ENCODE measurements around the gene DEK. TPM values are rescaled to one million over a fixed set of nuclear protein-coding genes. Genes with fewer than 3 reads are reported as not detected.
A peak's percentile ranks its signal among the peaks of the same experiment; 100 is the strongest.

Gene DEK
- total RNA-seq, 1 experiment from 2014 or later = 204 TPM

- TF ChIP-seq E2F4 (CRISPR knock-in tag; IDR thresholded peaks at IDR 0.05; ENCODE audit: borderline replicate concordance, low read depth) (no peak), ZNF121 (CRISPR knock-in tag; IDR thresholded peaks at IDR 0.05) (peak; percentile 48; the same call in 1 of the 2 replicates), CREM (CRISPR knock-in tag; IDR thresholded peaks at IDR 0.05) (no peak), TP53 (CRISPR knock-in tag; IDR thresholded peaks at IDR 0.05) (no peak), NFYB (CRISPR knock-in tag; conservative IDR thresholded peaks at IDR 0.05; ENCODE audit: low read depth) (no peak), IRF1 (CRISPR knock-in tag; IDR thresholded peaks at IDR 0.05) (no peak), SMAD4 (CRISPR knock-in tag; IDR thresholded peaks at IDR 0.05) (no peak)
Observed at GRCh38 chr6:18186033-18186432, 78.3 kb downstream of the DEK start (continued).

- DNase-seq (ENCODE audit: low spot score) = no peak
- no peaks in the 10 kb centered on the region; the same call in 1 of the 2 replicates for H3K27me3 Mint-ChIP-seq (ENCODE audit: low read depth)
- no peaks in the 10 kb centered on the region for H3K9me3 Mint-ChIP-seq
- 0 out of 2 replicates have a peak overlapping the region, but pooled peaks have one; percentile 6 for H3K4me3 Mint-ChIP-seq
- ATAC-seq = peak; percentile 57
- H3K27ac Mint-ChIP-seq = peak overlapping the region; percentile 97
- TF ChIP-seq USF2 (CRISPR knock-in tag; IDR thresholded peaks at IDR 0.05) = no peak
- TF ChIP-seq ZNF512 (CRISPR knock-in tag; IDR thresholded peaks at IDR 0.05; ENCODE audit: borderline replicate concordance) = no peak
- no peak for TF ChIP-seq E2F4 (CRISPR knock-in tag; IDR thresholded peaks at IDR 0.05; ENCODE audit: borderline replicate concordance, low read depth)
- TF ChIP-seq SMAD3 (CRISPR knock-in tag; IDR thresholded peaks at IDR 0.05; ENCODE audit: borderline replicate concordance) = no peak
- no peak for TF ChIP-seq RELA (CRISPR knock-in tag; IDR thresholded peaks at IDR 0.05; ENCODE audit: borderline replicate concordance)
- TF ChIP-seq ZMAT4 (CRISPR knock-in tag; IDR thresholded peaks at IDR 0.05) = no peak
- peaks cover 52% of the 10 kb centered on the region for H3K4me1 Mint-ChIP-seq
- H3K36me3 Mint-ChIP-seq = peaks cover 8% of the 10 kb centered on the region
- ChIA-PET POLR2A (no interaction called here), CTCF (interaction anchor here (0.8 to 1.1 kb wide), 3 partner anchors 11 to 64 kb away, joined by 3 to 7 read pairs (median 3); no protein-coding TSS in a partner anchor)
Observed at GRCh38 chr6:18185624-18186023, 78.7 kb downstream of the DEK start.

GRCh38 chr6:18183766-18184165 is 80.6 kb downstream of the DEK start:
- ChIA-PET CTCF (interaction anchor here (0.6 kb wide), 2 partner anchors 13 to 26 kb away, joined by 3 read pairs; no protein-coding TSS in a partner anchor), POLR2A (no interaction called here)
- peak overlapping the region; percentile 10 for H3K27ac Mint-ChIP-seq
- H3K36me3 Mint-ChIP-seq = peaks cover 14% of the 10 kb centered on the region
- ATAC-seq (no peak), DNase-seq (ENCODE audit: low spot score) (no peak)
- H3K9me3 Mint-ChIP-seq = no peaks in the 10 kb centered on the region
- no peaks in the 10 kb centered on the region; the same call in 1 of the 2 replicates for H3K27me3 Mint-ChIP-seq (ENCODE audit: low read depth)
- no peak overlapping the region for H3K4me3 Mint-ChIP-seq
- H3K4me1 Mint-ChIP-seq = peaks cover 56% of the 10 kb centered on the region
- TF ChIP-seq ZNF263 (CRISPR knock-in tag; IDR thresholded peaks at IDR 0.05; ENCODE audit: low read depth) (no peak), PRDM15 (CRISPR knock-in tag; IDR thresholded peaks at IDR 0.05) (no peak), ZNF671 (CRISPR knock-in tag; IDR thresholded peaks at IDR 0.05) (no peak), NFYB (CRISPR knock-in tag; conservative IDR thresholded peaks at IDR 0.05; ENCODE audit: low read depth) (no peak), NR2C2 (CRISPR knock-in tag; IDR thresholded peaks at IDR 0.05) (no peak), FOXJ3 (CRISPR knock-in tag; IDR thresholded peaks at IDR 0.05; ENCODE audit: borderline replicate concordance) (no peak), JAZF1 (CRISPR knock-in tag; IDR thresholded peaks at IDR 0.05) (no peak), CBFB (CRISPR knock-in tag; IDR thresholded peaks at IDR 0.05; ENCODE audit: low read depth) (no peak)
